SW480 (cell line): ENCODE results near the gene FAM107A.
A peak's percentile ranks its signal among the peaks of the same experiment; 100 is the strongest.

Experiments used
- DNase-seq: peaks from one replicate; pipeline ENCODE4 v3.0.0-alpha.2; 2016; ENCODE audit warnings: low spot score

Gene FAM107A

GRCh38 chr3:58567251-58567515 is 10.0 kb downstream of the FAM107A start:
- no peak for DNase-seq

GRCh38 chr3:58566398-58567250 is 10.6 kb downstream of the FAM107A start:
- DNase-seq: no peak

GRCh38 chr3:58565621-58566397 is 11.4 kb downstream of the FAM107A start:
- peak; percentile 46 for DNase-seq

GRCh38 chr3:58564456-58565160 is 12.6 kb downstream of the FAM107A start:
- peak; percentile 91 for DNase-seq

GRCh38 chr3:58564054-58564453 is 13.1 kb downstream of the FAM107A start:
- no peak for DNase-seq

GRCh38 chr3:58563386-58564035 is 13.7 kb downstream of the FAM107A start:
- peak; percentile 41 for DNase-seq

GRCh38 chr3:58562498-58562897 is 14.7 kb downstream of the FAM107A start:
- no peak for DNase-seq

- DNase-seq: peak; percentile 76
These were observed 16.4 kb downstream of the FAM107A start for GRCh38 chr3:58560771-58561311.

- no peak for DNase-seq
These were observed 17.6 kb downstream of the FAM107A start for GRCh38 chr3:58559586-58559985.

- no peak for DNase-seq
These were observed 19.7 kb downstream of the FAM107A start for GRCh38 chr3:58557491-58557890.

- DNase-seq: no peak
These were observed 20.4 kb downstream of the FAM107A start for GRCh38 chr3:58556761-58557221.

- DNase-seq: no peak
These were observed 21.2 kb downstream of the FAM107A start for GRCh38 chr3:58556001-58556400.

- DNase-seq: no peak
These were observed 22.0 kb downstream of the FAM107A start for GRCh38 chr3:58555203-58555602.

GRCh38 chr3:58553003-58553402 is 24.2 kb downstream of the FAM107A start:
- no peak for DNase-seq

GRCh38 chr3:58551636-58552180 is 25.5 kb downstream of the FAM107A start:
- DNase-seq: no peak

GRCh38 chr3:58544541-58544940 is 32.6 kb downstream of the FAM107A start:
- no peak for DNase-seq

GRCh38 chr3:58540176-58540858 is 36.9 kb downstream of the FAM107A start:
- no peak for DNase-seq

GRCh38 chr3:58539626-58540025 is 37.6 kb downstream of the FAM107A start:
- DNase-seq: no peak

GRCh38 chr3:58537412-58538301 is 39.5 kb downstream of the FAM107A start:
- no peak for DNase-seq
